HEK293 (cell line): ENCODE measurements around the gene OIP5.
A peak's percentile ranks its signal among the peaks of the same experiment; 100 is the strongest.

Source experiments
- CTCF ChIA-PET: fragments of 350-600 bp; formaldehyde crosslinking; extraction: SDS; loops from one replicate; lab custom pipeline; 2021; ENCODE audit warnings: antibody characterized with exemption; lab: Yijun Ruan, JAX
- POLR2A ChIA-PET: fragments of 300-600 bp; formaldehyde crosslinking; extraction: SDS; loops from one replicate; lab custom pipeline; 2020; ENCODE audit warnings: antibody characterized with exemption, inconsistent platforms; lab: Yijun Ruan, JAX
- H3K27ac ChIP-seq: fragments of 200-500 bp; sonication (Bioruptor generic); 2 replicates; pipeline ENCODE4 v1.5.1; 2014; ENCODE audit warnings: low read depth, low read length, control low read depth, inconsistent platforms; ENCODE audit errors: extremely low read depth
- H3K36me3 ChIP-seq, 2 experiments: fragments of 200-500 bp in 1 of 2; sonication (Bioruptor generic) in 1 of 2; 1 replicate in 1 of 2; 2 replicates in 1 of 2; pipeline ENCODE4 v1.5.1; 2014 to 2017; ENCODE audit warnings: inconsistent platforms in 2 of 2, low read length in 2 of 2; ENCODE audit not compliant: control insufficient read depth in 2 of 2, insufficient read depth in 1 of 2
- H3K4me1 ChIP-seq: fragments of 200-500 bp; sonication (Bioruptor generic); 2 replicates; pipeline ENCODE4 v1.5.1; 2014; ENCODE audit warnings: mild to moderate bottlenecking, low read length, inconsistent platforms; ENCODE audit not compliant: control insufficient read depth, insufficient read depth
- H3K4me3 ChIP-seq: 2 replicates; pipeline ENCODE4 v1.5.1; 2011; ENCODE audit warnings: low read depth, mild to moderate bottlenecking, control low read depth, low read length, moderate library complexity
- H3K9me3 ChIP-seq: fragments of 200-500 bp; sonication (Bioruptor generic); 2 replicates; pipeline ENCODE4 v1.5.1; 2014; ENCODE audit warnings: low read depth, low read length, inconsistent platforms; ENCODE audit not compliant: control insufficient read depth, insufficient read depth
- FEZF1 ChIP-seq: fragments of 450-650 bp; formaldehyde crosslinking; IDR thresholded peaks from 2 replicates; pipeline ENCODE4 v1.5.1; 2016; ENCODE audit warnings: missing biosample characterization, missing genetic modification characterization
- GLI2 ChIP-seq: fragments of 450-650 bp; formaldehyde crosslinking; IDR thresholded peaks from 2 replicates; pipeline ENCODE4; 2017; ENCODE audit warnings: missing biosample characterization, missing genetic modification characterization, low read depth, borderline replicate concordance
- IKZF3 ChIP-seq: fragments of 450-650 bp; IDR thresholded peaks from 2 replicates; pipeline ENCODE4 v1.5.0; 2018; ENCODE audit warnings: missing biosample characterization, mild to moderate bottlenecking, missing genetic modification characterization, moderate library complexity
- MEIS1 ChIP-seq: sonication (generic); formaldehyde crosslinking; IDR thresholded peaks from 2 replicates; pipeline ENCODE4 v1.8.1; 2022; ENCODE audit warnings: missing genetic modification reagents, mild to moderate bottlenecking, borderline replicate concordance
- REPIN1 ChIP-seq: fragments of 450-650 bp; formaldehyde crosslinking; IDR thresholded peaks from 2 replicates; pipeline ENCODE4 v1.5.1; 2017; ENCODE audit warnings: missing biosample characterization, missing genetic modification characterization, low read depth
- SCRT1 ChIP-seq: fragments of 450-650 bp; formaldehyde crosslinking; IDR thresholded peaks from 2 replicates; pipeline ENCODE4 v1.5.1; 2016; ENCODE audit warnings: missing biosample characterization, missing genetic modification characterization, borderline replicate concordance
- SCRT2 ChIP-seq: fragments of 450-650 bp; formaldehyde crosslinking; IDR thresholded peaks from 2 replicates; pipeline ENCODE4 v1.5.1; 2016; ENCODE audit warnings: missing biosample characterization, missing genetic modification characterization
- TRIM28 ChIP-seq: IDR thresholded peaks from 2 replicates; pipeline ENCODE4 v1.6.1; 2011; ENCODE audit warnings: low read length, control low read depth, borderline replicate concordance
- WT1 ChIP-seq: fragments of 450-650 bp; formaldehyde crosslinking; IDR thresholded peaks from 2 replicates; pipeline ENCODE4 v1.5.1; 2016; ENCODE audit warnings: missing biosample characterization, missing genetic modification characterization
- ZBTB49 ChIP-seq: fragments of 450-650 bp; formaldehyde crosslinking; IDR thresholded peaks from 2 replicates; pipeline ENCODE4 v1.5.1; 2016; ENCODE audit warnings: missing biosample characterization, missing genetic modification characterization, low read depth
- ZNF114 ChIP-seq: fragments of 450-650 bp; formaldehyde crosslinking; IDR thresholded peaks from 2 replicates; pipeline ENCODE4 v1.5.0; 2017; ENCODE audit warnings: missing biosample characterization, missing genetic modification characterization
- ZNF184 ChIP-seq: fragments of 450-650 bp; IDR thresholded peaks from 2 replicates; pipeline ENCODE4 v1.5.1; 2018; ENCODE audit warnings: missing biosample characterization, mild to moderate bottlenecking, missing genetic modification characterization
- ZNF214 ChIP-seq: fragments of 450-650 bp; formaldehyde crosslinking; IDR thresholded peaks from 2 replicates; pipeline ENCODE4 v1.5.1; 2017; ENCODE audit warnings: missing biosample characterization, mild to moderate bottlenecking, missing genetic modification characterization, borderline replicate concordance
- ZNF23 ChIP-seq: fragments of 450-650 bp; formaldehyde crosslinking; IDR thresholded peaks from 2 replicates; pipeline ENCODE4 v1.5.1; 2016; ENCODE audit warnings: missing biosample characterization, missing genetic modification characterization, borderline replicate concordance
- ZNF266 ChIP-seq: fragments of 450-650 bp; formaldehyde crosslinking; IDR thresholded peaks from 2 replicates; pipeline ENCODE4 v1.5.1; 2016; ENCODE audit warnings: missing biosample characterization, missing genetic modification characterization, low read depth
- ZNF335 ChIP-seq: fragments of 450-650 bp; formaldehyde crosslinking; conservative IDR thresholded peaks from 2 replicates; pipeline ENCODE4 v1.5.1; 2016; ENCODE audit warnings: missing biosample characterization, missing genetic modification characterization
- ZNF37A ChIP-seq: fragments of 450-650 bp; IDR thresholded peaks from 2 replicates; pipeline ENCODE4 v1.5.1; 2018; ENCODE audit warnings: missing biosample characterization, missing genetic modification characterization
- ZNF513 ChIP-seq: fragments of 450-650 bp; IDR thresholded peaks from 2 replicates; pipeline ENCODE4 v1.5.1; 2018; ENCODE audit warnings: missing biosample characterization, missing genetic modification characterization
- ZNF544 ChIP-seq: fragments of 450-650 bp; formaldehyde crosslinking; IDR thresholded peaks from 2 replicates; pipeline ENCODE4 v1.5.0; 2017; ENCODE audit warnings: missing biosample characterization, missing genetic modification characterization
- ZNF621 ChIP-seq: fragments of 450-650 bp; formaldehyde crosslinking; IDR thresholded peaks from 2 replicates; pipeline ENCODE4 v1.5.1; 2017; ENCODE audit warnings: missing biosample characterization, missing genetic modification characterization
- ZNF624 ChIP-seq: fragments of 450-650 bp; formaldehyde crosslinking; IDR thresholded peaks from 2 replicates; pipeline ENCODE4 v1.5.1; 2017; ENCODE audit warnings: missing biosample characterization, missing genetic modification characterization
- ZNF645 ChIP-seq: fragments of 450-650 bp; formaldehyde crosslinking; IDR thresholded peaks from 2 replicates; pipeline ENCODE4; 2016; ENCODE audit warnings: missing biosample characterization, missing genetic modification characterization
- ZNF707 ChIP-seq: fragments of 450-650 bp; formaldehyde crosslinking; IDR thresholded peaks from 2 replicates; pipeline ENCODE4 v1.5.1; 2016; ENCODE audit warnings: missing biosample characterization, missing genetic modification characterization
- ZNF777 ChIP-seq: fragments of 450-650 bp; formaldehyde crosslinking; IDR thresholded peaks from 2 replicates; pipeline ENCODE4 v1.5.1; 2017; ENCODE audit warnings: missing biosample characterization, missing genetic modification characterization, borderline replicate concordance
- ZXDB ChIP-seq: fragments of 450-650 bp; formaldehyde crosslinking; IDR thresholded peaks from 2 replicates; pipeline ENCODE4 v1.5.1; 2016; ENCODE audit warnings: missing biosample characterization, missing genetic modification characterization
- TF ChIP-seq, protein P1 (sequence below): fragments of 450-650 bp; formaldehyde crosslinking; conservative IDR thresholded peaks from 2 replicates; pipeline ENCODE4 v1.5.1; 2016; ENCODE audit warnings: low read depth, missing biosample characterization, missing genetic modification characterization
- TF ChIP-seq, protein P2 (sequence below): fragments of 450-650 bp; formaldehyde crosslinking; IDR thresholded peaks from 2 replicates; pipeline ENCODE4 v1.5.1; 2016; ENCODE audit warnings: missing biosample characterization, missing genetic modification characterization

The OIP5 gene

GRCh38 chr15:41284427-41285177, 47.8 kb downstream of the OIP5 start:
- peak overlapping the region; percentile 85 for H3K27ac ChIP-seq
- H3K9me3 ChIP-seq = no peaks in the 10 kb centered on the region
- no peaks in the 10 kb centered on the region for H3K4me1 ChIP-seq
- ChIA-PET CTCF (no interaction called here), POLR2A (interaction anchor here (0.5 to 1.5 kb wide), 6 partner anchors 14 to 56 kb away, joined by 3 to 10 read pairs (median 4); partner anchors contain the start of genes CHP1, EXD1, NUSAP1 and OIP5)
- H3K36me3 ChIP-seq = peaks cover 28 to 50% of the 10 kb centered on the region in 2 experiments
- H3K4me3 ChIP-seq = peak overlapping the region; percentile 89
- TF ChIP-seq WT1 (no peak), IKZF3 (tag by site-specific recombination) (no peak), ZXDB (tag by site-specific recombination) (no peak), ZNF266 (tag by site-specific recombination) (no peak), ZNF513 (tag by site-specific recombination) (no peak), ZNF624 (tag by site-specific recombination) (no peak), REPIN1 (tag by site-specific recombination) (no peak), MEIS1 (no peak), ZNF777 (tag by site-specific recombination) (no peak), FEZF1 (tag by site-specific recombination) (no peak), ZNF621 (tag by site-specific recombination) (no peak), SCRT1 (tag by site-specific recombination) (peak; percentile 9; the same call in 1 of the 2 replicates), ZNF184 (tag by site-specific recombination) (no peak), ZNF544 (tag by site-specific recombination) (no peak), ZNF114 (tag by site-specific recombination) (no peak), ZNF214 (tag by site-specific recombination) (no peak), ZNF645 (tag by site-specific recombination) (no peak), ZNF335 (peak; percentile 66), ZNF23 (tag by site-specific recombination) (no peak), GLI2 (tag by site-specific recombination) (no peak), TRIM28 (no peak), ZBTB49 (no peak), SCRT2 (tag by site-specific recombination) (peak; percentile 79), ZNF707 (tag by site-specific recombination) (no peak), ZNF37A (tag by site-specific recombination) (no peak)
- TF ChIP-seq, protein P1, sequence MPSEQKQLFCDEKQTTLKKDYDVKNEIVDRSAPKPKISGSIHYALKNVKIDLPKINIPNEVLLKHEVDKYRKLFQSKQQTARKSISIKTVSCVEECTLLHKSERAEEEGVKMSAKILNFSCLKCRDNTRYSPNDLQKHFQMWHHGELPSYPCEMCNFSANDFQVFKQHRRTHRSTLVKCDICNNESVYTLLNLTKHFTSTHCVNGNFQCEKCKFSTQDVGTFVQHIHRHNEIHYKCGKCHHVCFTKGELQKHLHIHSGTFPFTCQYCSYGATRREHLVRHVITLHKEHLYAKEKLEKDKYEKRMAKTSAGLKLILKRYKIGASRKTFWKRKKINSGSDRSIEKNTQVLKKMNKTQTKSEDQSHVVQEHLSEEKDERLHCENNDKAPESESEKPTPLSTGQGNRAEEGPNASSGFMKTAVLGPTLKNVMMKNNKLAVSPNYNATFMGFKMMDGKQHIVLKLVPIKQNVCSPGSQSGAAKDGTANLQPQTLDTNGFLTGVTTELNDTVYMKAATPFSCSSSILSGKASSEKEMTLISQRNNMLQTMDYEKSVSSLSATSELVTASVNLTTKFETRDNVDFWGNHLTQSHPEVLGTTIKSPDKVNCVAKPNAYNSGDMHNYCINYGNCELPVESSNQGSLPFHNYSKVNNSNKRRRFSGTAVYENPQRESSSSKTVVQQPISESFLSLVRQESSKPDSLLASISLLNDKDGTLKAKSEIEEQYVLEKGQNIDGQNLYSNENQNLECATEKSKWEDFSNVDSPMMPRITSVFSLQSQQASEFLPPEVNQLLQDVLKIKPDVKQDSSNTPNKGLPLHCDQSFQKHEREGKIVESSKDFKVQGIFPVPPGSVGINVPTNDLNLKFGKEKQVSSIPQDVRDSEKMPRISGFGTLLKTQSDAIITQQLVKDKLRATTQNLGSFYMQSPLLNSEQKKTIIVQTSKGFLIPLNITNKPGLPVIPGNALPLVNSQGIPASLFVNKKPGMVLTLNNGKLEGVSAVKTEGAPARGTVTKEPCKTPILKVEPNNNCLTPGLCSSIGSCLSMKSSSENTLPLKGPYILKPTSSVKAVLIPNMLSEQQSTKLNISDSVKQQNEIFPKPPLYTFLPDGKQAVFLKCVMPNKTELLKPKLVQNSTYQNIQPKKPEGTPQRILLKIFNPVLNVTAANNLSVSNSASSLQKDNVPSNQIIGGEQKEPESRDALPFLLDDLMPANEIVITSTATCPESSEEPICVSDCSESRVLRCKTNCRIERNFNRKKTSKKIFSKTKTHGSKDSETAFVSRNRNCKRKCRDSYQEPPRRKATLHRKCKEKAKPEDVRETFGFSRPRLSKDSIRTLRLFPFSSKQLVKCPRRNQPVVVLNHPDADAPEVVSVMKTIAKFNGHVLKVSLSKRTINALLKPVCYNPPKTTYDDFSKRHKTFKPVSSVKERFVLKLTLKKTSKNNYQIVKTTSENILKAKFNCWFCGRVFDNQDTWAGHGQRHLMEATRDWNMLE = no peak
- TF ChIP-seq, protein P2, sequence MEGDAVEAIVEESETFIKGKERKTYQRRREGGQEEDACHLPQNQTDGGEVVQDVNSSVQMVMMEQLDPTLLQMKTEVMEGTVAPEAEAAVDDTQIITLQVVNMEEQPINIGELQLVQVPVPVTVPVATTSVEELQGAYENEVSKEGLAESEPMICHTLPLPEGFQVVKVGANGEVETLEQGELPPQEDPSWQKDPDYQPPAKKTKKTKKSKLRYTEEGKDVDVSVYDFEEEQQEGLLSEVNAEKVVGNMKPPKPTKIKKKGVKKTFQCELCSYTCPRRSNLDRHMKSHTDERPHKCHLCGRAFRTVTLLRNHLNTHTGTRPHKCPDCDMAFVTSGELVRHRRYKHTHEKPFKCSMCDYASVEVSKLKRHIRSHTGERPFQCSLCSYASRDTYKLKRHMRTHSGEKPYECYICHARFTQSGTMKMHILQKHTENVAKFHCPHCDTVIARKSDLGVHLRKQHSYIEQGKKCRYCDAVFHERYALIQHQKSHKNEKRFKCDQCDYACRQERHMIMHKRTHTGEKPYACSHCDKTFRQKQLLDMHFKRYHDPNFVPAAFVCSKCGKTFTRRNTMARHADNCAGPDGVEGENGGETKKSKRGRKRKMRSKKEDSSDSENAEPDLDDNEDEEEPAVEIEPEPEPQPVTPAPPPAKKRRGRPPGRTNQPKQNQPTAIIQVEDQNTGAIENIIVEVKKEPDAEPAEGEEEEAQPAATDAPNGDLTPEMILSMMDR = no peak
